BLaER1 treated with 17β-estradiol and CSF1 and Interleukin-3, amounts not matched to agents 10 nM and 100 nM (cell line): Measurements from ENCODE around the gene SEMA6B.
"Not testable (repeated sequence)": the region's sequence is repeated elsewhere in the genome, so short reads cannot be mapped to it uniquely, and the experiment has no call there.

Experiments used
- H3K27ac ChIP-seq, 11 experiments: shearing (Covaris generic); formaldehyde crosslinking; 2 replicates each; pipeline ENCODE4 v1.8.1; 2022
- H3K27me3 ChIP-seq, 11 experiments: shearing (Covaris generic); formaldehyde crosslinking; 2 replicates each; pipeline ENCODE4 v1.8.1; 2022
- H3K36me3 ChIP-seq, 11 experiments: shearing (Covaris generic); formaldehyde crosslinking; 2 replicates each; pipeline ENCODE4 v1.8.1; 2022
- H3K4me1 ChIP-seq, 10 experiments: shearing (Covaris generic); formaldehyde crosslinking; 2 replicates each; pipeline ENCODE4 v1.8.1; 2022
- H3K4me2 ChIP-seq, 11 experiments: shearing (Covaris generic); formaldehyde crosslinking; 2 replicates each; pipeline ENCODE4 v1.8.1; 2022
- H3K4me3 ChIP-seq, 10 experiments: shearing (Covaris generic); formaldehyde crosslinking; 2 replicates each; pipeline ENCODE4 v1.8.1; 2022
- H3K9ac ChIP-seq, 11 experiments: shearing (Covaris generic); formaldehyde crosslinking; 2 replicates each; pipeline ENCODE4 v1.8.1; 2022
- H3K9me3 ChIP-seq, 11 experiments: shearing (Covaris generic); formaldehyde crosslinking; replicated peaks in 1 of 11; 2 replicates each; pipeline ENCODE4 v1.8.1; 2022
- H4K20me1 ChIP-seq, 11 experiments: shearing (Covaris generic); formaldehyde crosslinking; 2 replicates each; pipeline ENCODE4 v1.8.1; 2022
- Cebpa-rat ChIP-seq, 11 experiments: shearing (Covaris generic); IDR thresholded peaks; 2 replicates each; pipeline ENCODE4 v1.8.1; 2022

Gene SEMA6B

GRCh38 chr19:4570402-4570801 lies 10.9 kb upstream of the SEMA6B start:
- Histone ChIP-seq H3K27me3 (no peaks in the 10 kb centered on the region), H3K36me3 (no peaks in the 10 kb centered on the region)
- no peak for TF ChIP-seq Cebpa-rat (IDR thresholded peaks at IDR 0.05)

GRCh38 chr19:4568886-4569285 lies 9.4 kb upstream of the SEMA6B start:
- no peak overlapping the region for H3K27ac ChIP-seq
- H3K4me1 ChIP-seq, result peaks cover 6 to 50% (median 23%) of the 10 kb centered on the region in 10 experiments
- H3K4me3 ChIP-seq, result no peak overlapping the region
- H3K9me3 ChIP-seq, result no peaks in the 10 kb centered on the region
- peak overlapping the region in 4 of 11 experiments; percentile 14 to 23 (median 14); a peak in 4 of 22 replicates for H3K4me2 ChIP-seq
- no peak for TF ChIP-seq Cebpa-rat (IDR thresholded peaks at IDR 0.05)
- H3K36me3 ChIP-seq, result no peaks in the 10 kb centered on the region
- H3K9ac ChIP-seq, result no peak overlapping the region
- no peaks in the 10 kb centered on the region for H4K20me1 ChIP-seq
- no peaks in the 10 kb centered on the region for H3K27me3 ChIP-seq

More at GRCh38 chr19:4570402-4570801, 10.9 kb upstream of the SEMA6B start:
- H3K27ac ChIP-seq, result no peak overlapping the region
- no peak overlapping the region for H3K4me3 ChIP-seq
- no peak overlapping the region for H3K9ac ChIP-seq
- H3K4me2 ChIP-seq, result no peak overlapping the region
- H4K20me1 ChIP-seq, result no peaks in the 10 kb centered on the region
- no peaks in the 10 kb centered on the region for H3K9me3 ChIP-seq
- H3K4me1 ChIP-seq, result peaks cover 16 to 51% (median 29%) of the 10 kb centered on the region in 10 experiments

GRCh38 chr19:4567584-4568071 lies 8.1 kb upstream of the SEMA6B start:
- Histone ChIP-seq H3K27ac (0 out of 22 replicates have a peak overlapping the region, but pooled peaks of 1 of the 11 experiments have one; percentile 20), H4K20me1 (no peaks in the 10 kb centered on the region), H3K36me3 (no peaks in the 10 kb centered on the region), H3K4me2 (peak overlapping the region in 1 of 11 experiments; percentile 26; a peak in 4 of 22 replicates), H3K4me1 (peaks cover 6 to 60% (median 32%) of the 10 kb centered on the region in 10 experiments), H3K27me3 (no peaks in the 10 kb centered on the region), H3K9ac (no peak overlapping the region), H3K9me3 (no peaks in the 10 kb centered on the region), H3K4me3 (no peak overlapping the region)
- no peak for TF ChIP-seq Cebpa-rat (IDR thresholded peaks at IDR 0.05)

- Histone ChIP-seq H4K20me1 (no peaks in the 10 kb centered on the region), H3K27me3 (no peaks in the 10 kb centered on the region), H3K9me3 (no peaks in the 10 kb centered on the region), H3K4me1 (peaks cover 8 to 66% (median 36%) of the 10 kb centered on the region in 10 experiments), H3K27ac (0 out of 22 replicates have a peak overlapping the region, but pooled peaks of 1 of the 11 experiments have one; percentile 21), H3K9ac (no peak overlapping the region; a peak in 2 of 22 replicates), H3K4me2 (no peak overlapping the region), H3K4me3 (no peak overlapping the region), H3K36me3 (no peaks in the 10 kb centered on the region)
- TF ChIP-seq Cebpa-rat (IDR thresholded peaks at IDR 0.05), result no peak
Measured at GRCh38 chr19:4566402-4567051, 7.0 kb upstream of the SEMA6B start.

GRCh38 chr19:4563562-4563961 lies 4.1 kb upstream of the SEMA6B start:
- not testable (repeated sequence) for H4K20me1 ChIP-seq, H3K4me3 ChIP-seq, H3K36me3 ChIP-seq, H3K27me3 ChIP-seq, H3K9ac ChIP-seq, H3K9me3 ChIP-seq
- peak overlapping the region in 9 of 11 experiments; percentile 3 to 58 (median 43); a peak in 12 of 22 replicates for H3K4me2 ChIP-seq
- 0 out of 22 replicates have a peak overlapping the region, but pooled peaks of 1 of the 11 experiments have one; percentile 11 for H3K27ac ChIP-seq
- peaks cover 10 to 87% (median 47%) of the 10 kb centered on the region in 10 experiments for H3K4me1 ChIP-seq

GRCh38 chr19:4562085-4562484 lies 2.6 kb upstream of the SEMA6B start:
- H3K9me3 ChIP-seq, H3K9ac ChIP-seq, H3K36me3 ChIP-seq, H3K27me3 ChIP-seq, H4K20me1 ChIP-seq, H3K4me3 ChIP-seq: not testable (repeated sequence)
- Histone ChIP-seq H3K4me1 (peaks cover 10 to 85% (median 48%) of the 10 kb centered on the region in 10 experiments), H3K4me2 (peak overlapping the region in 10 of 11 experiments; percentile 7 to 74 (median 54); a peak in 17 of 22 replicates), H3K27ac (peak overlapping the region in 4 of 11 experiments; percentile 39 to 58 (median 48); a peak in 6 of 22 replicates)

GRCh38 chr19:4557971-4558941 lies 1.2 kb downstream of the SEMA6B start:
- Histone ChIP-seq H3K36me3 (peaks cover 0 to 21% (median 0%) of the 10 kb centered on the region in 11 experiments; a peak in 3 of 22 replicates), H3K4me3 (peak overlapping the region in 3 of 10 experiments; percentile 36 to 55 (median 42); a peak in 6 of 20 replicates), H3K4me1 (peaks cover 10 to 70% (median 35%) of the 10 kb centered on the region in 10 experiments), H3K27me3 (no peaks in the 10 kb centered on the region), H3K9ac (peak overlapping the region in 4 of 11 experiments; percentile 54 to 73 (median 64); a peak in 7 of 22 replicates), H3K27ac (peak overlapping the region in 4 of 11 experiments; percentile 42 to 58 (median 48); a peak in 4 of 22 replicates), H3K4me2 (peak overlapping the region in 10 of 11 experiments; percentile 10 to 93 (median 47); a peak in 15 of 22 replicates), H3K9me3 (no peaks in the 10 kb centered on the region), H4K20me1 (no peaks in the 10 kb centered on the region)
- no peak for TF ChIP-seq Cebpa-rat (IDR thresholded peaks at IDR 0.05)

GRCh38 chr19:4557144-4557970 lies 2.1 kb downstream of the SEMA6B start:
- Histone ChIP-seq H3K4me3 (peak overlapping the region in 2 of 10 experiments; percentile 36 to 55; a peak in 2 of 20 replicates), H4K20me1 (no peaks in the 10 kb centered on the region), H3K4me1 (peaks cover 7 to 61% (median 28%) of the 10 kb centered on the region in 10 experiments), H3K4me2 (peak overlapping the region in 4 of 11 experiments; percentile 53 to 93 (median 85); a peak in 4 of 22 replicates), H3K27ac (peak overlapping the region in 1 of 11 experiments; percentile 42; a peak in 2 of 22 replicates), H3K36me3 (peaks cover 0 to 28% (median 0%) of the 10 kb centered on the region in 11 experiments; a peak in 7 of 22 replicates), H3K27me3 (no peaks in the 10 kb centered on the region), H3K9me3 (no peaks in the 10 kb centered on the region), H3K9ac (peak overlapping the region in 1 of 11 experiments; percentile 57; a peak in 2 of 22 replicates)
- TF ChIP-seq Cebpa-rat (IDR thresholded peaks at IDR 0.05), result no peak
